PC-9 (cell line): ENCODE measurements around the gene NPHP4.

ENCODE experiments used
- CTCF ChIP-seq: fragments of 200-600 bp; sonication (generic); conservative IDR thresholded peaks from 2 replicates; pipeline ENCODE4 v1.6.1; 2017; ENCODE audit warnings: mixed run types, antibody characterized with exemption, mild to moderate bottlenecking, moderate library complexity
- EZH2 ChIP-seq: fragments of 200-600 bp; sonication (generic); IDR thresholded peaks from 2 replicates; pipeline ENCODE4 v1.8.0; 2017; ENCODE audit warnings: antibody characterized with exemption, low read depth

- TF ChIP-seq CTCF (no peak), EZH2 (no peak)
These were observed 123.2 kb downstream of the NPHP4 start for GRCh38 chr1:5868931-5869500.
